SK-N-SH treated with all-trans-retinoic acid at 6 μM for 48 hours (cell line): ENCODE measurements around the gene TPRN.
A peak's percentile ranks its signal among the peaks of the same experiment; 100 is the strongest.

ENCODE experiments used
- ATAC-seq: fragments of 200-7000 bp; cut with Tn5 transposase; 3 replicates; pipeline ENCODE4 v1.9.1; 2020; ENCODE audit warnings: mild to moderate bottlenecking, moderate library complexity
- ARNTL ChIP-seq: fragments of 450-650 bp; formaldehyde crosslinking; IDR thresholded peaks from 2 replicates; pipeline ENCODE4 v1.5.0; 2020; ENCODE audit warnings: low read depth, mild to moderate bottlenecking, moderate library complexity, borderline replicate concordance
- BACH2 ChIP-seq: fragments of 250-450 bp; sonication (Bioruptor Pico); IDR thresholded peaks from 2 replicates; pipeline ENCODE4 v1.9.0; 2021; ENCODE audit warnings: mild to moderate bottlenecking, borderline replicate concordance
- CREB5 ChIP-seq: fragments of 250-450 bp; sonication (Bioruptor Pico); IDR thresholded peaks from 2 replicates; pipeline ENCODE4 v1.5.1; 2020; ENCODE audit warnings: low read depth, mild to moderate bottlenecking, moderate library complexity
- CSDC2 ChIP-seq: fragments of 250-450 bp; sonication (Bioruptor Pico); IDR thresholded peaks from 2 replicates; pipeline ENCODE4 v1.5.0; 2020; ENCODE audit warnings: mild to moderate bottlenecking, moderate library complexity
- CSRNP3 ChIP-seq: fragments of 250-450 bp; sonication (Bioruptor Pico); IDR thresholded peaks from 2 replicates; pipeline ENCODE4 v1.5.1; 2021; ENCODE audit warnings: mild to moderate bottlenecking, moderate library complexity
- ESRRG ChIP-seq: fragments of 250-450 bp; sonication (Bioruptor Pico); IDR thresholded peaks from 2 replicates; pipeline ENCODE4 v1.6.1; 2021; ENCODE audit warnings: mild to moderate bottlenecking
- GLIS3 ChIP-seq: fragments of 250-450 bp; sonication (Bioruptor Pico); IDR thresholded peaks from 2 replicates; pipeline ENCODE4 v1.5.0; 2020; ENCODE audit warnings: mild to moderate bottlenecking, moderate library complexity
- ISL1 ChIP-seq: fragments of 250-450 bp; sonication (Bioruptor Pico); IDR thresholded peaks from 2 replicates; pipeline ENCODE4 v2.1.2; 2022; ENCODE audit warnings: mild to moderate bottlenecking, moderate library complexity
- OSR1 ChIP-seq: fragments of 250-450 bp; sonication (Bioruptor Pico); IDR thresholded peaks from 2 replicates; pipeline ENCODE4 v1.8.0; 2022; ENCODE audit warnings: moderate library complexity, mild to moderate bottlenecking, inconsistent platforms
- PATZ1 ChIP-seq: fragments of 250-450 bp; sonication (Bioruptor Pico); IDR thresholded peaks from 2 replicates; pipeline ENCODE4 v1.8.0; 2020; ENCODE audit warnings: mild to moderate bottlenecking, moderate library complexity, borderline replicate concordance
- POU6F1 ChIP-seq: fragments of 250-450 bp; sonication (Bioruptor Pico); IDR thresholded peaks from 2 replicates; pipeline ENCODE4 v1.8.0; 2021; ENCODE audit warnings: low read depth, mild to moderate bottlenecking, moderate library complexity, borderline replicate concordance
- PPARA ChIP-seq: fragments of 250-450 bp; sonication (Bioruptor Pico); IDR thresholded peaks from 2 replicates; pipeline ENCODE4 v1.5.0; 2020; ENCODE audit warnings: mild to moderate bottlenecking, borderline replicate concordance
- SNAI2 ChIP-seq: fragments of 250-450 bp; sonication (Bioruptor Pico); IDR thresholded peaks from 2 replicates; pipeline ENCODE4 v1.5.0; 2020; ENCODE audit warnings: mild to moderate bottlenecking, moderate library complexity
- TCF4 ChIP-seq: fragments of 250-450 bp; sonication (Bioruptor Pico); IDR thresholded peaks from 2 replicates; pipeline ENCODE4 v1.8.0; 2021; ENCODE audit warnings: mild to moderate bottlenecking, moderate library complexity, borderline replicate concordance
- TOX ChIP-seq: fragments of 250-450 bp; sonication (Bioruptor Pico); IDR thresholded peaks from 2 replicates; pipeline ENCODE4 v1.8.0; 2021; ENCODE audit warnings: mild to moderate bottlenecking, moderate library complexity, borderline replicate concordance
- TSHZ2 ChIP-seq: fragments of 250-450 bp; sonication (Bioruptor Pico); IDR thresholded peaks from 2 replicates; pipeline ENCODE4 v1.5.0; 2020; ENCODE audit warnings: mild to moderate bottlenecking, moderate library complexity
- ZC3H10 ChIP-seq: fragments of 250-450 bp; sonication (Bioruptor Pico); IDR thresholded peaks from 2 replicates; pipeline ENCODE4 v1.5.1; 2021; ENCODE audit warnings: mild to moderate bottlenecking, moderate library complexity
- ZFP3 ChIP-seq: fragments of 250-450 bp; sonication (Bioruptor Pico); IDR thresholded peaks from 2 replicates; pipeline ENCODE4 v1.5.0; 2020; ENCODE audit warnings: mild to moderate bottlenecking, moderate library complexity
- ZFP30 ChIP-seq: fragments of 450-650 bp; formaldehyde crosslinking; IDR thresholded peaks from 2 replicates; pipeline ENCODE4 v1.5.0; 2022; ENCODE audit warnings: mild to moderate bottlenecking, moderate library complexity
- ZNF565 ChIP-seq: fragments of 450-650 bp; formaldehyde crosslinking; conservative IDR thresholded peaks from 2 replicates; pipeline ENCODE4 v1.5.0; 2020; ENCODE audit warnings: low read depth, mild to moderate bottlenecking, moderate library complexity
- ZNF70 ChIP-seq: fragments of 450-650 bp; formaldehyde crosslinking; IDR thresholded peaks from 2 replicates; pipeline ENCODE4 v1.5.0; 2020; ENCODE audit warnings: mild to moderate bottlenecking, moderate library complexity
- ZNF8 ChIP-seq: fragments of 450-650 bp; formaldehyde crosslinking; IDR thresholded peaks from 2 replicates; pipeline ENCODE4 v1.5.0; 2020; ENCODE audit warnings: mild to moderate bottlenecking, moderate library complexity

Gene TPRN

GRCh38 chr9:137213160-137214060 is 12.9 kb upstream of the TPRN start:
- no peak for TF ChIP-seq ARNTL (CRISPR knock-in tag)
- no peak for TF ChIP-seq PATZ1 (CRISPR knock-in tag)
- TF ChIP-seq TCF4: no peak
- no peak for TF ChIP-seq POU6F1 (CRISPR knock-in tag)
- TF ChIP-seq OSR1 (CRISPR knock-in tag): no peak
- TF ChIP-seq GLIS3: no peak
- TF ChIP-seq ESRRG: no peak
- no peak for TF ChIP-seq SNAI2 (CRISPR knock-in tag)
- no peak for TF ChIP-seq ZFP3 (CRISPR knock-in tag)
- TF ChIP-seq TOX (CRISPR knock-in tag): no peak
- TF ChIP-seq CREB5 (CRISPR knock-in tag): no peak
- TF ChIP-seq ZNF70 (CRISPR knock-in tag): no peak
- no peak for TF ChIP-seq ZC3H10 (CRISPR knock-in tag)
- no peak for TF ChIP-seq ZNF8 (CRISPR knock-in tag)
- TF ChIP-seq ZNF565: no peak
- no peak for TF ChIP-seq ISL1 (CRISPR knock-in tag)
- TF ChIP-seq BACH2: no peak
- TF ChIP-seq CSRNP3 (CRISPR knock-in tag): no peak
- no peak for TF ChIP-seq TSHZ2
- ATAC-seq: peak; percentile 16

- TF ChIP-seq ZFP3 (CRISPR knock-in tag) (no peak), PPARA (no peak), CREB5 (CRISPR knock-in tag) (no peak), SNAI2 (CRISPR knock-in tag) (no peak), CSDC2 (CRISPR knock-in tag) (no peak), ISL1 (CRISPR knock-in tag) (no peak), OSR1 (CRISPR knock-in tag) (no peak), TOX (CRISPR knock-in tag) (no peak), ZFP30 (CRISPR knock-in tag) (no peak)
- TF ChIP-seq, all 23 proteins: peak for 0
- peak; percentile 16 for ATAC-seq
Observed at GRCh38 chr9:137212520-137212919, 12.0 kb upstream of the TPRN start.
